Lower lobe of right lung (tissue), 2 donors: ENCODE measurements around the gene MDP1. TPM values are rescaled to one million over a fixed set of nuclear protein-coding genes. Genes with fewer than 3 reads are reported as not detected.
"Not testable (repeated sequence)": the region's sequence is repeated elsewhere in the genome, so short reads cannot be mapped to it uniquely, and the experiment has no call there.

Experiments used
- ATAC-seq, 2 donors: fragments of 200-7000 bp; cut with Tn5 transposase; one replicate each; pipeline ENCODE4 v1.9.1; 2020 to 2022; ENCODE audit warnings: mild to moderate bottlenecking in 2 of 2, moderate library complexity in 2 of 2
- DNase-seq: peaks from one replicate; pipeline ENCODE4 v3.0.0-alpha.2; 2020
- H3K27ac ChIP-seq: fragments of 200-600 bp; one replicate; pipeline ENCODE4 v1.8.0; 2022
- H3K27me3 ChIP-seq: fragments of 200-600 bp; one replicate; pipeline ENCODE4 v1.8.0; 2022; ENCODE audit warnings: low read depth
- H3K36me3 ChIP-seq: fragments of 200-600 bp; one replicate; pipeline ENCODE4 v1.8.0; 2022; ENCODE audit warnings: mild to moderate bottlenecking
- H3K4me1 ChIP-seq: fragments of 200-600 bp; one replicate; pipeline ENCODE4 v1.8.0; 2022
- H3K4me3 ChIP-seq: fragments of 200-600 bp; one replicate; pipeline ENCODE4 v1.8.0; 2022; ENCODE audit warnings: mild to moderate bottlenecking
- H3K9me3 ChIP-seq: fragments of 200-600 bp; one replicate; pipeline ENCODE4 v1.8.0; 2022
- CTCF ChIP-seq: fragments of 200-600 bp; IDR thresholded peaks from one replicate; pipeline ENCODE4 v1.8.0; 2022; ENCODE audit warnings: antibody characterized with exemption, mild to moderate bottlenecking
- intact Hi-C: fragments of 100-400 bp; cut with DNase I; formaldehyde crosslinking; loops from one replicate; pipeline ENCODE4 v1.11.0; 2022
- total RNA-seq: library from RNA; stranded (reverse); fragmentation: NEBNext Ultra II Directional; extraction: Animal tissue kit (Norgen Biotek cat#: 25700); gene quantifications from one replicate; pipeline ENCODE4 v1.2.1, GENCODE V29; 2021
- donor health status: DM: no; HTN: yes; CAD: no; lungs with severe emphysema.

Gene MDP1
- total RNA-seq, 1 donor from 2014 or later, result 13.3 TPM

GRCh38 chr14:24247422-24247821, 31.6 kb upstream of the MDP1 start:
- DNase-seq, result no peak
- ATAC-seq, result no peak
- no peak for TF ChIP-seq CTCF
- no peak overlapping the region for H3K4me3 ChIP-seq
- no peaks in the 10 kb centered on the region for H3K9me3 ChIP-seq
- intact Hi-C loops, result loop anchor here (10.0 kb wide), 1 partner anchor 47 kb away; the partner anchor contains the start of genes DHRS1 and NOP9
- H3K36me3 ChIP-seq, result peaks cover 4% of the 10 kb centered on the region
- no peaks in the 10 kb centered on the region for H3K27me3 ChIP-seq
- peaks cover 9% of the 10 kb centered on the region for H3K4me1 ChIP-seq
- peak overlapping the region; percentile 25 for H3K27ac ChIP-seq

- Histone ChIP-seq H3K4me1 (peaks cover 9% of the 10 kb centered on the region), H3K27ac (peak overlapping the region; percentile 25), H3K36me3 (peaks cover 4% of the 10 kb centered on the region), H3K4me3 (no peak overlapping the region), H3K9me3 (no peaks in the 10 kb centered on the region), H3K27me3 (no peaks in the 10 kb centered on the region)
- ATAC-seq (no peak), DNase-seq (no peak)
- TF ChIP-seq CTCF, result no peak
- intact Hi-C loops, result loop anchor here (10.0 kb wide), 1 partner anchor 48 kb away; the partner anchor contains the start of genes DHRS1 and NOP9
These were observed 30.9 kb upstream of the MDP1 start for GRCh38 chr14:24246765-24247212.

- H3K27me3 ChIP-seq, H3K4me3 ChIP-seq, DNase-seq, H3K9me3 ChIP-seq, ATAC-seq, H3K27ac ChIP-seq: not testable (repeated sequence)
- Histone ChIP-seq H3K36me3 (peaks cover 16% of the 10 kb centered on the region), H3K4me1 (peaks cover 22% of the 10 kb centered on the region)
- intact Hi-C loops, result loop anchor here (10.0 kb wide), 1 partner anchor 49 kb away; the partner anchor contains the start of genes DHRS1 and NOP9
These were observed 29.5 kb upstream of the MDP1 start for GRCh38 chr14:24245350-24245749.

GRCh38 chr14:24243336-24243836, 27.5 kb upstream of the MDP1 start:
- H3K4me3 ChIP-seq, result peak overlapping the region; percentile 73
- H3K9me3 ChIP-seq, result no peaks in the 10 kb centered on the region
- peak in 1 of 2 donors; percentile 2 for ATAC-seq
- peak overlapping the region; percentile 99 for H3K27ac ChIP-seq
- H3K36me3 ChIP-seq, result peaks cover 31% of the 10 kb centered on the region
- DNase-seq, result no peak
- intact Hi-C loops, result loop anchor here (10.0 kb wide), 1 partner anchor 51 kb away; the partner anchor contains the start of genes DHRS1 and NOP9
- no peak for TF ChIP-seq CTCF
- peaks cover 42% of the 10 kb centered on the region for H3K4me1 ChIP-seq
- no peaks in the 10 kb centered on the region for H3K27me3 ChIP-seq

GRCh38 chr14:24241829-24242443, 26.1 kb upstream of the MDP1 start:
- Histone ChIP-seq H3K27ac (peak overlapping the region; percentile 99), H3K27me3 (no peaks in the 10 kb centered on the region), H3K36me3 (peaks cover 46% of the 10 kb centered on the region), H3K4me3 (peak overlapping the region; percentile 73), H3K9me3 (no peaks in the 10 kb centered on the region), H3K4me1 (peaks cover 47% of the 10 kb centered on the region)
- peak; percentile 95 to 96 for ATAC-seq
- intact Hi-C loops, result loop anchor here (10.0 kb wide), 1 partner anchor 53 kb away; the partner anchor contains the start of genes DHRS1 and NOP9
- peak; percentile 64 for TF ChIP-seq CTCF
- peak; percentile 96 for DNase-seq
